GM19455 (cell line): ENCODE measurements around the gene MET.

Experiments
- ATAC-seq: cut with Tn5 transposase; IDR thresholded peaks from one replicate; pipeline ENCODE4 v1.9.1; 2021; ENCODE audit not compliant: unreplicated experiment

Gene MET

DNA sequence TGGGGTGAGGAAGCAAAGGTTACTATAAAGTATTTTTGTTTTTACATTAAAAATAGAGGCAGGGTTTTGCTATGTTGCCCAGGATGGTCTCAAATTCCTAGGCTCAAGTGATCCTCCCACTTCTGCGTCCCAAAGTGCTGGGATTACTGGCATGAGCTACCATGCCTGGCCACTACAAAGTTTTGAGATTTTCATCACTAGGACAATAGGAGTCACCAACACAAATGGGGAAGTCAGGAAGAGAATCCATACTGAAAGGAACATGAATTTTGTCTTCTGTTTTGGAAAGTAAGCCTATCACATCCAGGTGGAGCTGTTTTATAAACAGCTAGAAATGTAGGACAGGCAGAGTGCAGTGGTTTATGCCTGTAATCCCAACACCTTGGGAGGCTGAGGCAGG is 170.4 kb downstream of the MET start:
- ATAC-seq, result no peak

GRCh38 chr7:116843378-116843777 is 171.4 kb downstream of the MET start:
- no peak for ATAC-seq
